A172 (cell line): ENCODE data around the gene DCAF5. TPM values are rescaled to one million over a fixed set of nuclear protein-coding genes. Genes with fewer than 3 reads are reported as not detected.
"Not testable (repeated sequence)": the region's sequence is repeated elsewhere in the genome, so short reads cannot be mapped to it uniquely, and the experiment has no call there.

Experiments used
- DNase-seq: peaks from one replicate; pipeline ENCODE4 v3.0.0-alpha.2; 2015; ENCODE audit warnings: low spot score
- total RNA-seq: library from RNA; depleted of rRNA; stranded (reverse); fragments of >200 nt; shearing (Covaris generic); gene quantifications from 2 replicates; pipeline ENCODE4 v1.2.3, GENCODE V29; 2014

DCAF5 gene
- total RNA-seq, 1 experiment from 2014 or later = 3.9 TPM

GRCh38 chr14:69043596-69044260, 109.2 kb downstream of the DCAF5 start:
- no peak for DNase-seq

- DNase-seq = no peak
Observed at GRCh38 chr14:69042787-69043444, 110.0 kb downstream of the DCAF5 start.

GRCh38 chr14:69042299-69042698, 110.6 kb downstream of the DCAF5 start:
- DNase-seq = no peak

- no peak for DNase-seq
Observed at GRCh38 chr14:69041783-69042182, 111.1 kb downstream of the DCAF5 start.

GRCh38 chr14:69040353-69040752, 112.6 kb downstream of the DCAF5 start:
- no peak for DNase-seq

GRCh38 chr14:69039288-69039628, 113.7 kb downstream of the DCAF5 start:
- DNase-seq = peak; percentile 25

GRCh38 chr14:69038455-69039287, 114.2 kb downstream of the DCAF5 start:
- peak; percentile 51 for DNase-seq

GRCh38 chr14:69037790-69038454, 115.0 kb downstream of the DCAF5 start:
- peak; percentile 26 for DNase-seq

GRCh38 chr14:69036757-69037506, 116.0 kb downstream of the DCAF5 start:
- no peak for DNase-seq

- no peak for DNase-seq
Observed at GRCh38 chr14:69034612-69035262, 118.2 kb downstream of the DCAF5 start.

- no peak for DNase-seq
Observed at GRCh38 chr14:69027242-69027913, 125.5 kb downstream of the DCAF5 start.

GRCh38 chr14:69023035-69023434, 129.9 kb downstream of the DCAF5 start:
- no peak for DNase-seq

GRCh38 chr14:69022093-69022492, 130.8 kb downstream of the DCAF5 start:
- not testable (repeated sequence) for DNase-seq

GRCh38 chr14:69017706-69018105, 135.2 kb downstream of the DCAF5 start:
- DNase-seq = no peak

GRCh38 chr14:69014829-69015259, 138.1 kb downstream of the DCAF5 start:
- no peak for DNase-seq

GRCh38 chr14:69013943-69014782, 138.8 kb downstream of the DCAF5 start:
- no peak for DNase-seq

- no peak for DNase-seq
Observed at GRCh38 chr14:69012256-69012953, 140.5 kb downstream of the DCAF5 start.

- no peak for DNase-seq
Observed at GRCh38 chr14:69010648-69011047, 142.3 kb downstream of the DCAF5 start.

GRCh38 chr14:69008421-69008884, 144.5 kb downstream of the DCAF5 start:
- no peak for DNase-seq
